ENCODE data around the gene TMEM40. TPM values are rescaled to one million over a fixed set of nuclear protein-coding genes. Genes with fewer than 3 reads are reported as not detected.
A peak's percentile ranks its signal among the peaks of the same experiment; 100 is the strongest.

TMEM40 gene
- total and polyA plus RNA-seq, 2 of the 13 experiments (the other 11 are each of a cell fraction or from before 2014, with no cell fraction given), result 0.16 TPM; not detected in 1

DNA sequence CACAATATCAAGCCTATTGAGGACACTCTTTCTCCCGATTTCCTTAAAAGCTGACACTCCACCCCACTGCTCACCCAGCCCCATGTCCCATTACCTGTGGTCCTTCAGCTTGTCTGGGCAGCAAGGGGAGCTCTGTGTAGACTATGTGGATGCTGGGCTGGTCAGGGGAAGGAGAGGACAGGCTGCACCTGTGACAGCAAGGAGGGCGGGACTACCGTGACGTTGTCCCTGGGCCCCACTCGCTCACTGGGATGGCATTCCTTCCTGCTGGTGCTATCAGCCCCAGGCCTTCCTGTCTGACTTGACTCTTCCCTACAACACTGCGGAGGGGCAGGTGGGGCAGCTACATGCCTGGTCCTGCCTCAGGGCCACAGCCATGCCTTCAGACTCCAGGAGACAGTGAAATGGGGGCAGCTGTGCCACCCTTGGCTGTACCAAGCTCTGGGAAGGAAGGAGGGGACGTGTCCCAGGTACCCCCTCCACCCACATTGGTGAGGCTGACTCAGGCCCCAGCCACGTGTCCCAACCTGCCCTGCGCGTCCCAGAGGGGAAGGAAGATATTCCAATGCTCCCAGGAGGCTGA lies at the start of gene TMEM40 (continued):
- TF ChIP-seq SETDB1 (CRISPR knock-in tag; IDR thresholded peaks at IDR 0.05; ENCODE audit: borderline replicate concordance), result no peak
- no peak for TF ChIP-seq BHLHE40 (IDR thresholded peaks at IDR 0.05; ENCODE audit: low read length)
- TF ChIP-seq, protein P1, sequence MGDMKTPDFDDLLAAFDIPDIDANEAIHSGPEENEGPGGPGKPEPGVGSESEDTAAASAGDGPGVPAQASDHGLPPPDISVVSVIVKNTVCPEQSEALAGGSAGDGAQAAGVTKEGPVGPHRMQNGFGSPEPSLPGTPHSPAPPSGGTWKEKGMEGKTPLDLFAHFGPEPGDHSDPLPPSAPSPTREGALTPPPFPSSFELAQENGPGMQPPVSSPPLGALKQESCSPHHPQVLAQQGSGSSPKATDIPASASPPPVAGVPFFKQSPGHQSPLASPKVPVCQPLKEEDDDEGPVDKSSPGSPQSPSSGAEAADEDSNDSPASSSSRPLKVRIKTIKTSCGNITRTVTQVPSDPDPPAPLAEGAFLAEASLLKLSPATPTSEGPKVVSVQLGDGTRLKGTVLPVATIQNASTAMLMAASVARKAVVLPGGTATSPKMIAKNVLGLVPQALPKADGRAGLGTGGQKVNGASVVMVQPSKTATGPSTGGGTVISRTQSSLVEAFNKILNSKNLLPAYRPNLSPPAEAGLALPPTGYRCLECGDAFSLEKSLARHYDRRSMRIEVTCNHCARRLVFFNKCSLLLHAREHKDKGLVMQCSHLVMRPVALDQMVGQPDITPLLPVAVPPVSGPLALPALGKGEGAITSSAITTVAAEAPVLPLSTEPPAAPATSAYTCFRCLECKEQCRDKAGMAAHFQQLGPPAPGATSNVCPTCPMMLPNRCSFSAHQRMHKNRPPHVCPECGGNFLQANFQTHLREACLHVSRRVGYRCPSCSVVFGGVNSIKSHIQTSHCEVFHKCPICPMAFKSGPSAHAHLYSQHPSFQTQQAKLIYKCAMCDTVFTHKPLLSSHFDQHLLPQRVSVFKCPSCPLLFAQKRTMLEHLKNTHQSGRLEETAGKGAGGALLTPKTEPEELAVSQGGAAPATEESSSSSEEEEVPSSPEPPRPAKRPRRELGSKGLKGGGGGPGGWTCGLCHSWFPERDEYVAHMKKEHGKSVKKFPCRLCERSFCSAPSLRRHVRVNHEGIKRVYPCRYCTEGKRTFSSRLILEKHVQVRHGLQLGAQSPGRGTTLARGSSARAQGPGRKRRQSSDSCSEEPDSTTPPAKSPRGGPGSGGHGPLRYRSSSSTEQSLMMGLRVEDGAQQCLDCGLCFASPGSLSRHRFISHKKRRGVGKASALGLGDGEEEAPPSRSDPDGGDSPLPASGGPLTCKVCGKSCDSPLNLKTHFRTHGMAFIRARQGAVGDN (CRISPR knock-in tag; IDR thresholded peaks at IDR 0.05), result peak; percentile 60

DNA sequence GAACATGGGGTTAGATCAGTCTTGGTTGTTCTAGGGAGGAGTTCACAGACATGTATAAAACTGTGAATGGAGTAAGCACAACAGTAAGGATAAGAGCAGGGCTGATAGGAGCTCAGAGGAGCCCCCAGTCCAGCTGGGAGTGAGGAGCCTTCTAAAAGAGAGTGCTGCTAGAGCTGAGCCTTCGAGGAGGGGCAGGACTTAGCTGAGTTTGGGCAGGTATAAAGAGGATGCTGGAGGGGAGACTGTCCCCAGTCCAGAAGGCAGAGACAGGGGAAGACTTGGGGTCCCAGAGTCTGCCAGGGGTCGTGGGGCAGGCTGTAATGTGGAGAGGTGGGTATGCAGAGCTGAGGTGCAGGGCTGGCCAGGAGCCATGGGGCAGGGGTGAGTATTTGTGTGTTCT lies 49.5 kb upstream of the TMEM40 start:
- Histone ChIP-seq H3K9ac (ENCODE audit: insufficient read depth, low read depth, low read length) (no peak overlapping the region), H3K27me3 (ENCODE audit: control insufficient read depth in 1 of 2, insufficient read depth in 2 of 2, low read length in 2 of 2) (peaks cover 0 to 45% of the 10 kb centered on the region in 2 experiments; a peak in 3 of 5 replicates), H3K9me3 (ENCODE audit: low read length) (no peaks in the 10 kb centered on the region), H2AFZ (ENCODE audit: low read length) (no peak overlapping the region), H3K36me3 (replicated peaks in 1 of 2; ENCODE audit: control insufficient read depth in 1 of 2, insufficient read depth in 2 of 2, low read length in 2 of 2) (no peaks in the 10 kb centered on the region), H3K27ac (ENCODE audit: extremely low read length, insufficient read depth, low read length) (no peak overlapping the region), H3K79me2 (ENCODE audit: insufficient read depth, low read length) (no peaks in the 10 kb centered on the region), H3K4me1 (ENCODE audit: insufficient read depth, low read length) (peaks cover 29% of the 10 kb centered on the region), H4K20me1 (ENCODE audit: insufficient read depth, low read length) (no peaks in the 10 kb centered on the region), H3K4me3 (replicated peaks in 1 of 3; ENCODE audit: insufficient read depth in 1 of 3, low read depth in 2 of 3, low read length in 3 of 3) (no peak overlapping the region), H3K4me2 (ENCODE audit: low read depth, low read length) (no peak overlapping the region)
- no peak for ATAC-seq
- FAIRE-seq, result no peak
- intact Hi-C loops (cut with micrococcal nuclease; ENCODE audit: unreplicated experiment), result no loop called here
- in situ Hi-C loops (cut with HindIII; ENCODE audit: extremely low pct_ligation_motif_present, low pct_unique_long_range_greater_than_20kb), result no loop called here
- CTCF ChIA-PET (ENCODE audit: low intra/inter-chr PET ratio, low total read pairs), result no interaction called here
- WGBS (ENCODE audit: low lambda C conversion rate), result 0% methylated on average over 2 of the region's 2 CpGs
- DNase-seq (ENCODE audit: low spot score), result no peak
- BruUV-seq (replicated peaks), result no TSS peak
- POLR2A ChIA-PET, result no interaction called here
- TF ChIP-seq, protein P2, sequence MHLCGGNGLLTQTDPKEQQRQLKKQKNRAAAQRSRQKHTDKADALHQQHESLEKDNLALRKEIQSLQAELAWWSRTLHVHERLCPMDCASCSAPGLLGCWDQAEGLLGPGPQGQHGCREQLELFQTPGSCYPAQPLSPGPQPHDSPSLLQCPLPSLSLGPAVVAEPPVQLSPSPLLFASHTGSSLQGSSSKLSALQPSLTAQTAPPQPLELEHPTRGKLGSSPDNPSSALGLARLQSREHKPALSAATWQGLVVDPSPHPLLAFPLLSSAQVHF (CRISPR knock-in tag; IDR thresholded peaks at IDR 0.05), result no peak
- TF ChIP-seq ZNF230 (CRISPR knock-in tag; IDR thresholded peaks at IDR 0.05), result no peak
- no peak for TF ChIP-seq SRSF9 (IDR thresholded peaks at IDR 0.05; ENCODE audit: borderline replicate concordance, insufficient read depth, low read depth, low read length, poor library complexity, severe bottlenecking)
- TF ChIP-seq ZNF33B (CRISPR knock-in tag; IDR thresholded peaks at IDR 0.05), result no peak
- no peak for TF ChIP-seq GPN1 (CRISPR knock-in tag; IDR thresholded peaks at IDR 0.05; ENCODE audit: borderline replicate concordance)
- TF ChIP-seq, protein P3, sequence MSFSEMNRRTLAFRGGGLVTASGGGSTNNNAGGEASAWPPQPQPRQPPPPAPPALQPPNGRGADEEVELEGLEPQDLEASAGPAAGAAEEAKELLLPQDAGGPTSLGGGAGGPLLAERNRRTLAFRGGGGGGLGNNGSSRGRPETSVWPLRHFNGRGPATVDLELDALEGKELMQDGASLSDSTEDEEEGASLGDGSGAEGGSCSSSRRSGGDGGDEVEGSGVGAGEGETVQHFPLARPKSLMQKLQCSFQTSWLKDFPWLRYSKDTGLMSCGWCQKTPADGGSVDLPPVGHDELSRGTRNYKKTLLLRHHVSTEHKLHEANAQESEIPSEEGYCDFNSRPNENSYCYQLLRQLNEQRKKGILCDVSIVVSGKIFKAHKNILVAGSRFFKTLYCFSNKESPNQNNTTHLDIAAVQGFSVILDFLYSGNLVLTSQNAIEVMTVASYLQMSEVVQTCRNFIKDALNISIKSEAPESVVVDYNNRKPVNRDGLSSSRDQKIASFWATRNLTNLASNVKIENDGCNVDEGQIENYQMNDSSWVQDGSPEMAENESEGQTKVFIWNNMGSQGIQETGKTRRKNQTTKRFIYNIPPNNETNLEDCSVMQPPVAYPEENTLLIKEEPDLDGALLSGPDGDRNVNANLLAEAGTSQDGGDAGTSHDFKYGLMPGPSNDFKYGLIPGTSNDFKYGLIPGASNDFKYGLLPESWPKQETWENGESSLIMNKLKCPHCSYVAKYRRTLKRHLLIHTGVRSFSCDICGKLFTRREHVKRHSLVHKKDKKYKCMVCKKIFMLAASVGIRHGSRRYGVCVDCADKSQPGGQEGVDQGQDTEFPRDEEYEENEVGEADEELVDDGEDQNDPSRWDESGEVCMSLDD (CRISPR knock-in tag; IDR thresholded peaks at IDR 0.05; ENCODE audit: borderline replicate concordance), result no peak
- TF ChIP-seq, protein P4, sequence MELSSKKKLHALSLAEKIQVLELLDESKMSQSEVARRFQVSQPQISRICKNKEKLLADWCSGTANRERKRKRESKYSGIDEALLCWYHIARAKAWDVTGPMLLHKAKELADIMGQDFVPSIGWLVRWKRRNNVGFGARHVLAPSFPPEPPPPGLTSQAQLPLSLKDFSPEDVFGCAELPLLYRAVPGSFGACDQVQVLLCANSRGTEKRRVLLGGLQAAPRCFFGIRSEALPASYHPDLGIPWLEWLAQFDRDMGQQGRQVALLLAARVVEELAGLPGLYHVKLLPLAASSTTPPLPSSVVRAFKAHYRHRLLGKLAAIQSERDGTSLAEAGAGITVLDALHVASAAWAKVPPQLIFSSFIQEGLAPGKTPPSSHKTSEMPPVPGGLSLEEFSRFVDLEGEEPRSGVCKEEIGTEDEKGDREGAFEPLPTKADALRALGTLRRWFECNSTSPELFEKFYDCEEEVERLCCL (CRISPR knock-in tag; IDR thresholded peaks at IDR 0.05; ENCODE audit: borderline replicate concordance), result no peak
- no peak for TF ChIP-seq ZNF644 (CRISPR knock-in tag; IDR thresholded peaks at IDR 0.05; ENCODE audit: low read depth)
- TF ChIP-seq MBNL3 (CRISPR knock-in tag; conservative IDR thresholded peaks at IDR 0.05), result no peak
- TF ChIP-seq KDM5B (CRISPR knock-in tag; IDR thresholded peaks at IDR 0.05; ENCODE audit: borderline replicate concordance), result no peak
